ENCODE results near the gene LDLRAD4. TPM values are rescaled to one million over a fixed set of nuclear protein-coding genes. Genes with fewer than 3 reads are reported as not detected.

LDLRAD4 gene
- total RNA-seq, 1 experiment from 2014 or later, result not detected

- DNase-seq (no peak), ATAC-seq (no peak)
- intact Hi-C loops (cut with micrococcal nuclease), result no loop called here
- H3K36me3 ChIP-seq (ENCODE audit: low read depth, low read length), result no peaks in the 10 kb centered on the region
- H3K4me3 ChIP-seq (ENCODE audit: low read length), result no peak overlapping the region
- no peaks in the 10 kb centered on the region for H3K9me3 ChIP-seq (ENCODE audit: low read length)
- BruUV-seq (replicated peaks), result no TSS peak
- no peaks in the 10 kb centered on the region for H3F3A ChIP-seq (ENCODE audit: low read length, unreplicated experiment)
- no peak overlapping the region for H3K9ac ChIP-seq (ENCODE audit: low read length)
- H3K79me2 ChIP-seq (ENCODE audit: low read length), result no peaks in the 10 kb centered on the region
- peaks cover 51% of the 10 kb centered on the region for H3K27me3 ChIP-seq (ENCODE audit: low read length)
- no peak overlapping the region for H3K4me2 ChIP-seq (ENCODE audit: low read length)
- H4K20me1 ChIP-seq (ENCODE audit: low read length), result no peaks in the 10 kb centered on the region
- H3K9me2 ChIP-seq (replicated peaks; ENCODE audit: low read length), result no peaks in the 10 kb centered on the region
- H3K27ac ChIP-seq (ENCODE audit: low read length), result no peak overlapping the region
- H3K4me1 ChIP-seq (ENCODE audit: insufficient read depth, low read length), result no peaks in the 10 kb centered on the region
- H2AFZ ChIP-seq (ENCODE audit: low read length), result no peak overlapping the region
- POLR2A ChIA-PET (ENCODE audit: unreplicated experiment), result no interaction called here
- CTCF ChIA-PET, result no interaction called here
- TF ChIP-seq EZH2phosphoT487 (IDR thresholded peaks at IDR 0.05; ENCODE audit: borderline replicate concordance, low read length), result no peak
- no peak for TF ChIP-seq CTCF (conservative IDR thresholded peaks at IDR 0.05; ENCODE audit: low read depth, low read length)
- TF ChIP-seq EZH2 (IDR thresholded peaks at IDR 0.05; ENCODE audit: low read length, unreplicated experiment), result no peak
Measured at GRCh38 chr18:13568443-13569392, 350.2 kb downstream of the LDLRAD4 start.

- Histone ChIP-seq H3K9me3 (ENCODE audit: low read length) (no peaks in the 10 kb centered on the region), H2AFZ (ENCODE audit: low read length) (no peak overlapping the region), H3K79me2 (ENCODE audit: low read length) (no peaks in the 10 kb centered on the region), H3K27ac (ENCODE audit: low read length) (no peak overlapping the region), H3F3A (ENCODE audit: low read length, unreplicated experiment) (no peaks in the 10 kb centered on the region), H3K4me3 (ENCODE audit: low read length) (no peak overlapping the region), H3K4me1 (ENCODE audit: insufficient read depth, low read length) (no peaks in the 10 kb centered on the region), H3K36me3 (ENCODE audit: low read depth, low read length) (no peaks in the 10 kb centered on the region), H4K20me1 (ENCODE audit: low read length) (no peaks in the 10 kb centered on the region), H3K4me2 (ENCODE audit: low read length) (no peak overlapping the region), H3K9me2 (replicated peaks; ENCODE audit: low read length) (no peaks in the 10 kb centered on the region), H3K9ac (ENCODE audit: low read length) (no peak overlapping the region), H3K27me3 (ENCODE audit: low read length) (peaks cover 46% of the 10 kb centered on the region)
- DNase-seq (no peak), ATAC-seq (no peak)
- no peak for TF ChIP-seq CTCF (conservative IDR thresholded peaks at IDR 0.05; ENCODE audit: low read depth, low read length)
- TF ChIP-seq EZH2phosphoT487 (IDR thresholded peaks at IDR 0.05; ENCODE audit: borderline replicate concordance, low read length), result no peak
- no peak for TF ChIP-seq EZH2 (IDR thresholded peaks at IDR 0.05; ENCODE audit: low read length, unreplicated experiment)
- ChIA-PET CTCF (no interaction called here), POLR2A (ENCODE audit: unreplicated experiment) (no interaction called here)
- BruUV-seq (replicated peaks), result no TSS peak
- intact Hi-C loops (cut with micrococcal nuclease), result no loop called here
Measured at GRCh38 chr18:13570216-13570615, 351.7 kb downstream of the LDLRAD4 start.

GRCh38 chr18:13570856-13571495, 352.4 kb downstream of the LDLRAD4 start:
- intact Hi-C loops (cut with micrococcal nuclease), result no loop called here
- Histone ChIP-seq H2AFZ (ENCODE audit: low read length) (no peak overlapping the region), H3K4me2 (ENCODE audit: low read length) (no peak overlapping the region), H3K9me3 (ENCODE audit: low read length) (no peaks in the 10 kb centered on the region), H3K4me1 (ENCODE audit: insufficient read depth, low read length) (no peaks in the 10 kb centered on the region), H3K79me2 (ENCODE audit: low read length) (no peaks in the 10 kb centered on the region), H3K4me3 (ENCODE audit: low read length) (no peak overlapping the region), H3K27ac (ENCODE audit: low read length) (no peak overlapping the region), H3K9ac (ENCODE audit: low read length) (no peak overlapping the region), H3K36me3 (ENCODE audit: low read depth, low read length) (no peaks in the 10 kb centered on the region), H3F3A (ENCODE audit: low read length, unreplicated experiment) (no peaks in the 10 kb centered on the region), H4K20me1 (ENCODE audit: low read length) (no peaks in the 10 kb centered on the region), H3K9me2 (replicated peaks; ENCODE audit: low read length) (no peaks in the 10 kb centered on the region), H3K27me3 (ENCODE audit: low read length) (peaks cover 38% of the 10 kb centered on the region)
- DNase-seq (no peak), ATAC-seq (no peak)
- CTCF ChIA-PET, result no interaction called here
- no TSS peak for BruUV-seq (replicated peaks)
- POLR2A ChIA-PET (ENCODE audit: unreplicated experiment), result no interaction called here
- TF ChIP-seq EZH2 (IDR thresholded peaks at IDR 0.05; ENCODE audit: low read length, unreplicated experiment), result no peak
- TF ChIP-seq CTCF (conservative IDR thresholded peaks at IDR 0.05; ENCODE audit: low read depth, low read length), result no peak
- TF ChIP-seq EZH2phosphoT487 (IDR thresholded peaks at IDR 0.05; ENCODE audit: borderline replicate concordance, low read length), result no peak
